GM23248 (cell line): ENCODE results near the gene DNAH7. TPM values are rescaled to one million over a fixed set of nuclear protein-coding genes. Genes with fewer than 3 reads are reported as not detected.
A peak's percentile ranks its signal among the peaks of the same experiment; 100 is the strongest.

Experiments
- DNase-seq: peaks from one replicate; pipeline ENCODE4 v3.0.0-alpha.2; 2015
- H2AFZ ChIP-seq: fragments of 200-600 bp; sonication (generic); 2 replicates; pipeline ENCODE4 v1.6.1; 2016; ENCODE audit warnings: antibody characterized with exemption
- H3F3A ChIP-seq: fragments of 200-600 bp; sonication (generic); 2 replicates; pipeline ENCODE4 v1.6.1; 2016; ENCODE audit warnings: mild to moderate bottlenecking, antibody characterized with exemption, mixed run types; ENCODE audit not compliant: insufficient read depth
- H3K27ac ChIP-seq: fragments of 200-600 bp; sonication (generic); 2 replicates; pipeline ENCODE4 v1.5.1; 2016; ENCODE audit warnings: mild to moderate bottlenecking
- H3K27me3 ChIP-seq: fragments of 200-600 bp; sonication (generic); replicated peaks from 2 replicates; pipeline ENCODE4 v1.6.1; 2016; ENCODE audit warnings: mild to moderate bottlenecking; ENCODE audit not compliant: insufficient read depth
- H3K36me3 ChIP-seq: fragments of 200-600 bp; sonication (generic); 2 replicates; pipeline ENCODE4 v1.6.1; 2016; ENCODE audit warnings: low read depth, mild to moderate bottlenecking
- H3K4me1 ChIP-seq: fragments of 200-600 bp; sonication (generic); 2 replicates; pipeline ENCODE4 v1.6.1; 2016; ENCODE audit warnings: mild to moderate bottlenecking; ENCODE audit not compliant: insufficient read depth
- H3K4me2 ChIP-seq: fragments of 200-600 bp; sonication (generic); one replicate; pipeline ENCODE4 v1.6.1; 2016; ENCODE audit warnings: mild to moderate bottlenecking; ENCODE audit not compliant: unreplicated experiment
- H3K4me3 ChIP-seq: fragments of 200-600 bp; sonication (generic); 2 replicates; pipeline ENCODE4 v1.5.1; 2016; ENCODE audit warnings: mild to moderate bottlenecking
- H3K79me2 ChIP-seq: fragments of 200-600 bp; sonication (generic); 2 replicates; pipeline ENCODE4 v1.6.1; 2016; ENCODE audit warnings: mild to moderate bottlenecking; ENCODE audit not compliant: insufficient read depth
- H3K9ac ChIP-seq: fragments of 200-600 bp; sonication (generic); 2 replicates; pipeline ENCODE4 v1.6.1; 2016; ENCODE audit warnings: mild to moderate bottlenecking
- H3K9me2 ChIP-seq: fragments of 200-600 bp; sonication (generic); 2 replicates; pipeline ENCODE4 v1.6.1; 2016; ENCODE audit warnings: mixed run types, mild to moderate bottlenecking, moderate library complexity; ENCODE audit not compliant: insufficient read depth
- H3K9me3 ChIP-seq: fragments of 200-600 bp; sonication (generic); one replicate; pipeline ENCODE4 v1.6.1; 2017; ENCODE audit warnings: low read depth
- H4K20me1 ChIP-seq: fragments of 200-600 bp; sonication (generic); 2 replicates; pipeline ENCODE4 v1.6.0; 2016; ENCODE audit not compliant: insufficient read depth
- EZH2 ChIP-seq: fragments of 200-600 bp; sonication (generic); IDR thresholded peaks from 2 replicates; pipeline ENCODE4 v1.6.1; 2018; ENCODE audit warnings: antibody characterized with exemption, mild to moderate bottlenecking; ENCODE audit not compliant: insufficient read depth, poor library complexity, severe bottlenecking
- EZH2phosphoT487 ChIP-seq: fragments of 200-600 bp; sonication (generic); IDR thresholded peaks from 2 replicates; pipeline ENCODE4 v1.6.1; 2018; ENCODE audit warnings: antibody characterized with exemption, moderate library complexity, mild to moderate bottlenecking, low read depth; ENCODE audit not compliant: insufficient read depth
- WGBS, 2 experiments: methylation state at CpG; one replicate each; pipeline ENCODE4 v1.1.6; 2015 to 2017; ENCODE audit warnings: low lambda C conversion rate in 2 of 2, low coverage in 1 of 2; ENCODE audit errors: missing lambda C conversion rate in 2 of 2; 5-methylcytosine and 5-hydroxymethylcytosine counted together
- in situ Hi-C: fragments of 300-500 bp; cut with MboI; formaldehyde crosslinking; loops from 2 replicates; pipeline ENCODE4 v1.15.0; 2020
- polyA plus RNA-seq: library from polyadenylated mRNA; unstranded; fragments of >200 nt; fragmentation: Nextera tagmentation; extraction: Ambion mirVana; gene quantifications from 2 replicates; pipeline ENCODE4 v1.2.1, GENCODE V29; 2016
- total RNA-seq: library from RNA; depleted of rRNA; stranded (reverse); fragments of >200 nt; shearing (Covaris generic); gene quantifications from 2 replicates; pipeline ENCODE4 v1.2.3, GENCODE V29; 2014

DNAH7 gene
- total and polyA plus RNA-seq, 2 experiments from 2014 or later = 0.40 to 0.43 TPM

- in situ Hi-C loops = no loop called here
- TF ChIP-seq EZH2 (no peak), EZH2phosphoT487 (no peak)
Measured at GRCh38 chr2:195902857-195903256, 165.8 kb downstream of the DNAH7 start.

GRCh38 chr2:195899226-195899625 lies 169.4 kb downstream of the DNAH7 start:
- no peak overlapping the region for H3K9ac ChIP-seq
- no peaks in the 10 kb centered on the region for H3K27me3 ChIP-seq
- 0 out of 2 replicates have a peak overlapping the region, but pooled peaks have one; percentile 22 for H3K4me3 ChIP-seq
- H2AFZ ChIP-seq = no peak overlapping the region
- peak overlapping the region; percentile 73 for H3K4me2 ChIP-seq
- TF ChIP-seq EZH2phosphoT487 (no peak), EZH2 (no peak)
- no peaks in the 10 kb centered on the region for H3K79me2 ChIP-seq
- in situ Hi-C loops = no loop called here
- H3K9me2 ChIP-seq = no peaks in the 10 kb centered on the region
- peaks cover 23% of the 10 kb centered on the region; the same call in 1 of the 2 replicates for H3F3A ChIP-seq
- H4K20me1 ChIP-seq = no peaks in the 10 kb centered on the region
- DNase-seq = peak; percentile 31
- no peaks in the 10 kb centered on the region for H3K36me3 ChIP-seq
- H3K27ac ChIP-seq = peak overlapping the region; percentile 50
- H3K9me3 ChIP-seq = no peaks in the 10 kb centered on the region
- peaks cover 20% of the 10 kb centered on the region for H3K4me1 ChIP-seq

More at GRCh38 chr2:195902857-195903256, 165.8 kb downstream of the DNAH7 start:
- WGBS, 2 experiments = 67 to 88% methylated on average over 1 of the region's 1 CpG
- Histone ChIP-seq H3K4me3 (no peak overlapping the region), H2AFZ (no peak overlapping the region), H3K9me3 (no peaks in the 10 kb centered on the region), H3K79me2 (no peaks in the 10 kb centered on the region), H3K4me2 (no peak overlapping the region), H3K27ac (no peak overlapping the region), H3K9ac (no peak overlapping the region), H4K20me1 (no peaks in the 10 kb centered on the region), H3K27me3 (no peaks in the 10 kb centered on the region), H3K4me1 (peaks cover 16% of the 10 kb centered on the region), H3F3A (peaks cover 16% of the 10 kb centered on the region; the same call in 1 of the 2 replicates), H3K36me3 (no peaks in the 10 kb centered on the region), H3K9me2 (no peaks in the 10 kb centered on the region)
- DNase-seq = no peak

- no peaks in the 10 kb centered on the region for H3K9me3 ChIP-seq
- no peaks in the 10 kb centered on the region for H3K79me2 ChIP-seq
- H3K27ac ChIP-seq = peak overlapping the region; percentile 50
- H3K9ac ChIP-seq = no peak overlapping the region
- H3K4me2 ChIP-seq = peak overlapping the region; percentile 73
- DNase-seq = peak; percentile 98
- 1 to 2% methylated on average over 9 of the region's 9 CpGs for WGBS, 2 experiments
- H3F3A ChIP-seq = peaks cover 23% of the 10 kb centered on the region; the same call in 1 of the 2 replicates
- in situ Hi-C loops = no loop called here
- H2AFZ ChIP-seq = no peak overlapping the region
- no peaks in the 10 kb centered on the region for H3K27me3 ChIP-seq
- no peaks in the 10 kb centered on the region for H3K9me2 ChIP-seq
- H3K4me1 ChIP-seq = peaks cover 20% of the 10 kb centered on the region
- TF ChIP-seq EZH2phosphoT487 (no peak), EZH2 (no peak)
- no peaks in the 10 kb centered on the region for H4K20me1 ChIP-seq
- no peaks in the 10 kb centered on the region for H3K36me3 ChIP-seq
- H3K4me3 ChIP-seq = peak overlapping the region; percentile 22
Measured at GRCh38 chr2:195898505-195899191, 170.0 kb downstream of the DNAH7 start.

- no peaks in the 10 kb centered on the region for H3K4me1 ChIP-seq
- WGBS, 2 experiments = 88 to 95% methylated on average over 2 of the region's 2 CpGs
- no peak overlapping the region for H3K9ac ChIP-seq
- no peaks in the 10 kb centered on the region for H3K36me3 ChIP-seq
- no peak overlapping the region for H3K4me3 ChIP-seq
- DNase-seq = no peak
- H3K9me3 ChIP-seq = no peaks in the 10 kb centered on the region
- no peak overlapping the region for H3K27ac ChIP-seq
- in situ Hi-C loops = no loop called here
- H3K4me2 ChIP-seq = no peak overlapping the region
- H3K27me3 ChIP-seq = no peaks in the 10 kb centered on the region
- no peaks in the 10 kb centered on the region for H3K79me2 ChIP-seq
- no peak overlapping the region for H2AFZ ChIP-seq
- H3K9me2 ChIP-seq = no peaks in the 10 kb centered on the region
- no peaks in the 10 kb centered on the region for H3F3A ChIP-seq
- TF ChIP-seq EZH2phosphoT487 = no peak
- TF ChIP-seq EZH2 = no peak
- no peaks in the 10 kb centered on the region for H4K20me1 ChIP-seq
Measured at GRCh38 chr2:195891081-195891480, 177.6 kb downstream of the DNAH7 start.

GRCh38 chr2:195879153-195879552 lies 189.5 kb downstream of the DNAH7 start:
- H3K4me2 ChIP-seq = no peak overlapping the region
- H3F3A ChIP-seq = no peaks in the 10 kb centered on the region
- no peak for DNase-seq
- H3K9ac ChIP-seq = no peak overlapping the region
- no peaks in the 10 kb centered on the region for H3K27me3 ChIP-seq
- H3K79me2 ChIP-seq = no peaks in the 10 kb centered on the region
- H2AFZ ChIP-seq = no peak overlapping the region
- no peak overlapping the region for H3K4me3 ChIP-seq
- in situ Hi-C loops = no loop called here
- H3K9me2 ChIP-seq = no peaks in the 10 kb centered on the region
- H3K36me3 ChIP-seq = no peaks in the 10 kb centered on the region
- H4K20me1 ChIP-seq = no peaks in the 10 kb centered on the region
- WGBS, 2 experiments = 92 to 96% methylated on average over 4 of the region's 4 CpGs
- peaks cover 15% of the 10 kb centered on the region for H3K9me3 ChIP-seq
- H3K27ac ChIP-seq = no peak overlapping the region
- TF ChIP-seq EZH2 (no peak), EZH2phosphoT487 (no peak)
- no peaks in the 10 kb centered on the region for H3K4me1 ChIP-seq
